GM12892 (cell line): ENCODE measurements around the gene VWA2.

Experiments used
- POLR2A ChIP-seq: IDR thresholded peaks from 2 replicates; pipeline ENCODE4 v1.6.1; 2011; ENCODE audit warnings: low read depth, low read length, control low read depth
- POLR2AphosphoS5 ChIP-seq: IDR thresholded peaks from 2 replicates; pipeline ENCODE4 v1.6.1; 2011; ENCODE audit warnings: low read depth, low read length, control low read depth

GRCh38 chr10:114335614-114336013 is 96.6 kb downstream of the VWA2 start:
- TF ChIP-seq POLR2A (no peak), POLR2AphosphoS5 (no peak)
